Transverse colon (tissue), 4 donors: ENCODE data around the gene DYRK4.

ENCODE experiments used
- POLR2A ChIP-seq: fragments of 450-650 bp; IDR thresholded peaks from one replicate; pipeline ENCODE4 v1.6.1; 2016; ENCODE audit warnings: antibody characterized with exemption, mild to moderate bottlenecking, moderate library complexity
- POLR2AphosphoS5 ChIP-seq, 3 donors: sonication (generic); formaldehyde crosslinking; IDR thresholded peaks; one replicate each; pipeline ENCODE4 v1.6.1; 2016; ENCODE audit warnings: antibody characterized with exemption in 3 of 3
- TF ChIP-seq, protein P1 (sequence below), 5 experiments: fragments of 200-600 bp in 3 of 5; fragments of 450-650 bp in 2 of 5; sonication (generic) in 3 of 5; IDR thresholded peaks; 1 replicate in 2 of 5; 2 replicates in 3 of 5; pipeline ENCODE4 v1.5.1; 2016 to 2017; ENCODE audit warnings: antibody characterized with exemption in 5 of 5, inconsistent platforms in 3 of 5, mild to moderate bottlenecking in 2 of 5, moderate library complexity in 1 of 5

DNA sequence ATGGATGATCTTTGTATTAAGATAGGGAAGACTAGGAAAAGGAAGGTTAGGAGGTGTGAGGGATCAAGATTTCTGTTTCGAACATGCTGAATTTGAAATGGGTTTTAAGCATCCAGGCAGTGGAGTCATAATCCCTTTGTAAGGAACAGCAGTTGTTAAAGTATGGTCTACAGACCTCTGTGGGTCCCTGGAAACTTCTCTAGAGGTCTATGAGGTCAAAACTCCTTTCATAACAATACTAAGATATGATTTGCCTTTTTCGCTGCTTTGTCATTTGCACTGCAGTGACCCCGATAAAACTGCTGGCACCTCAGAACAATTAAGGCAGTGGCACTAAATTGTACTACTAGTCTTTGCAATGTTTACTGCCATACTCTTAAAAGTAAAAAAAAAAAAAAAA, 21.8 kb upstream of the DYRK4 start:
- TF ChIP-seq, protein P1, sequence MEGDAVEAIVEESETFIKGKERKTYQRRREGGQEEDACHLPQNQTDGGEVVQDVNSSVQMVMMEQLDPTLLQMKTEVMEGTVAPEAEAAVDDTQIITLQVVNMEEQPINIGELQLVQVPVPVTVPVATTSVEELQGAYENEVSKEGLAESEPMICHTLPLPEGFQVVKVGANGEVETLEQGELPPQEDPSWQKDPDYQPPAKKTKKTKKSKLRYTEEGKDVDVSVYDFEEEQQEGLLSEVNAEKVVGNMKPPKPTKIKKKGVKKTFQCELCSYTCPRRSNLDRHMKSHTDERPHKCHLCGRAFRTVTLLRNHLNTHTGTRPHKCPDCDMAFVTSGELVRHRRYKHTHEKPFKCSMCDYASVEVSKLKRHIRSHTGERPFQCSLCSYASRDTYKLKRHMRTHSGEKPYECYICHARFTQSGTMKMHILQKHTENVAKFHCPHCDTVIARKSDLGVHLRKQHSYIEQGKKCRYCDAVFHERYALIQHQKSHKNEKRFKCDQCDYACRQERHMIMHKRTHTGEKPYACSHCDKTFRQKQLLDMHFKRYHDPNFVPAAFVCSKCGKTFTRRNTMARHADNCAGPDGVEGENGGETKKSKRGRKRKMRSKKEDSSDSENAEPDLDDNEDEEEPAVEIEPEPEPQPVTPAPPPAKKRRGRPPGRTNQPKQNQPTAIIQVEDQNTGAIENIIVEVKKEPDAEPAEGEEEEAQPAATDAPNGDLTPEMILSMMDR (IDR thresholded peaks at IDR 0.05), result no peak
- TF ChIP-seq POLR2A (no peak), POLR2AphosphoS5 (IDR thresholded peaks at IDR 0.05) (no peak)
